ENCODE measurements around the gene LBR.

The LBR gene

GRCh38 chr1:225441314-225442122 lies 13.7 kb upstream of the LBR start:
- no peaks in the 10 kb centered on the region for H3K36me3 Mint-ChIP-seq (ENCODE audit: low read depth)
- TF ChIP-seq CTCF (IDR thresholded peaks at IDR 0.05; ENCODE audit: unreplicated experiment in 3 of 3) = peak; percentile 24 to 49 (median 40)
- peaks cover 2% of the 10 kb centered on the region for H3K9me3 Mint-ChIP-seq
- H3K27ac Mint-ChIP-seq = peak overlapping the region; percentile 88 to 91 (median 89)
- H3K27me3 Mint-ChIP-seq (ENCODE audit: low read depth) = peaks cover 17% of the 10 kb centered on the region
- H3K4me1 Mint-ChIP-seq = peaks cover 60% of the 10 kb centered on the region
- peak overlapping the region in 1 of 3 experiments; percentile 19 for H3K4me3 Mint-ChIP-seq

GRCh38 chr1:225440380-225441221 lies 12.8 kb upstream of the LBR start:
- no peak for TF ChIP-seq CTCF (IDR thresholded peaks at IDR 0.05; ENCODE audit: unreplicated experiment in 3 of 3)

GRCh38 chr1:225437710-225438437 lies 10.0 kb upstream of the LBR start:
- H3K4me3 Mint-ChIP-seq = no peak overlapping the region
- peak in 2 of 3 experiments; percentile 16 to 37 for TF ChIP-seq CTCF (IDR thresholded peaks at IDR 0.05; ENCODE audit: unreplicated experiment in 3 of 3)
- H3K27me3 Mint-ChIP-seq (ENCODE audit: low read depth) = peaks cover 13% of the 10 kb centered on the region
- H3K36me3 Mint-ChIP-seq (ENCODE audit: low read depth) = no peaks in the 10 kb centered on the region
- H3K4me1 Mint-ChIP-seq = peaks cover 42% of the 10 kb centered on the region
- no peaks in the 10 kb centered on the region for H3K9me3 Mint-ChIP-seq
- peak overlapping the region; percentile 6 to 60 (median 25) for H3K27ac Mint-ChIP-seq

More at GRCh38 chr1:225440380-225441221, 12.8 kb upstream of the LBR start:
- Mint-ChIP-seq H3K9me3 (peaks cover 2% of the 10 kb centered on the region), H3K4me3 (no peak overlapping the region), H3K27ac (peak overlapping the region; percentile 88 to 91 (median 89)), H3K27me3 (ENCODE audit: low read depth) (peaks cover 17% of the 10 kb centered on the region), H3K36me3 (ENCODE audit: low read depth) (no peaks in the 10 kb centered on the region), H3K4me1 (peaks cover 50% of the 10 kb centered on the region)

GRCh38 chr1:225435957-225436392 lies 8.1 kb upstream of the LBR start:
- H3K4me1 Mint-ChIP-seq = peaks cover 24% of the 10 kb centered on the region
- peaks cover 9% of the 10 kb centered on the region for H3K27me3 Mint-ChIP-seq (ENCODE audit: low read depth)
- TF ChIP-seq CTCF (IDR thresholded peaks at IDR 0.05; ENCODE audit: unreplicated experiment in 3 of 3) = no peak
- H3K27ac Mint-ChIP-seq = no peak overlapping the region
- H3K4me3 Mint-ChIP-seq = no peak overlapping the region
- H3K9me3 Mint-ChIP-seq = no peaks in the 10 kb centered on the region
- no peaks in the 10 kb centered on the region for H3K36me3 Mint-ChIP-seq (ENCODE audit: low read depth)

GRCh38 chr1:225435487-225435886 lies 7.6 kb upstream of the LBR start:
- Mint-ChIP-seq H3K27ac (no peak overlapping the region), H3K36me3 (ENCODE audit: low read depth) (no peaks in the 10 kb centered on the region), H3K9me3 (no peaks in the 10 kb centered on the region), H3K4me1 (peaks cover 21% of the 10 kb centered on the region), H3K27me3 (ENCODE audit: low read depth) (peaks cover 9% of the 10 kb centered on the region), H3K4me3 (no peak overlapping the region)
- TF ChIP-seq CTCF (IDR thresholded peaks at IDR 0.05; ENCODE audit: unreplicated experiment in 3 of 3) = no peak

All from nephron (organoid).